B cell (primary cell): ENCODE measurements around the gene CDIP1. TPM values are rescaled to one million over a fixed set of nuclear protein-coding genes. Genes with fewer than 3 reads are reported as not detected.

Experiments
- ATAC-seq: fragments of 200-7000 bp; cut with Tn5 transposase; one replicate; pipeline ENCODE4 v1.10.0; 2021; ENCODE audit warnings: low read depth, mild to moderate bottlenecking, moderate number of reproducible peaks, moderate library complexity
- CTCF ChIA-PET: fragments of 350-600 bp; sonication (Branson Sonifier 250); formaldehyde crosslinking; loops from one replicate; lab custom pipeline; 2021; ENCODE audit warnings: antibody characterized with exemption, inconsistent platforms; lab: Charles Lee
- POLR2A ChIA-PET: fragments of 350-600 bp; sonication (Branson Sonifier 250); formaldehyde crosslinking; loops from one replicate; lab custom pipeline; 2021; ENCODE audit warnings: antibody characterized with exemption; lab: Charles Lee
- DNase-seq: peaks from one replicate; pipeline ENCODE4 v3.0.0; 2013
- H2AFZ ChIP-seq: 2 replicates; pipeline ENCODE4 v1.6.1; 2012; ENCODE audit warnings: mild to moderate bottlenecking, low read depth, low read length; ENCODE audit not compliant: insufficient read depth, poor library complexity, severe bottlenecking
- H3K27ac ChIP-seq, 2 donors: 1 replicate in 1 of 2; 2 replicates in 1 of 2; pipeline ENCODE4 v1.5.1; 2012 to 2013; ENCODE audit warnings: low read length in 2 of 2, mild to moderate bottlenecking in 2 of 2, moderate library complexity in 1 of 2
- H3K27me3 ChIP-seq, 4 experiments: fragments of 200-600 bp in 1 of 4; sonication (generic) in 1 of 4; replicated peaks in 1 of 4; 1 replicate in 2 of 4; 2 replicates in 2 of 4; pipeline versions ENCODE4 v1.6.1 to v1.7.0; 2013 to 2016; ENCODE audit warnings: low read length in 3 of 4, mild to moderate bottlenecking in 2 of 4, mixed read lengths in 1 of 4, moderate library complexity in 1 of 4; ENCODE audit not compliant: insufficient read depth in 4 of 4, control insufficient read depth in 3 of 4; ENCODE audit errors: control extremely low read depth in 1 of 4
- H3K36me3 ChIP-seq, 2 experiments: replicated peaks in 1 of 2; 1 replicate in 1 of 2; 2 replicates in 1 of 2; pipeline versions ENCODE4 v1.6.1 to v1.7.1; 2013; ENCODE audit warnings: low read length in 1 of 2; ENCODE audit not compliant: insufficient read depth in 2 of 2, control insufficient read depth in 1 of 2; ENCODE audit errors: control extremely low read depth in 1 of 2, extremely low read depth in 1 of 2
- H3K4me1 ChIP-seq, 2 donors: fragments of 200-600 bp in 1 of 2; sonication (generic) in 1 of 2; 1 replicate in 1 of 2; 2 replicates in 1 of 2; pipeline versions ENCODE4 v1.5.1 to v1.6.1; 2013 to 2017; ENCODE audit warnings: low read length in 2 of 2; ENCODE audit not compliant: control insufficient read depth in 2 of 2, insufficient read depth in 2 of 2
- H3K4me2 ChIP-seq: replicated peaks from 2 replicates; pipeline ENCODE3; 2012; ENCODE audit warnings: mild to moderate bottlenecking, low read depth, low read length; ENCODE audit not compliant: poor library complexity, severe bottlenecking
- H3K4me3 ChIP-seq, 5 experiments: fragments of 200-600 bp in 1 of 5; sonication (generic) in 1 of 5; 1 replicate in 3 of 5; 2 replicates in 2 of 5; pipeline versions ENCODE4 v1.5.1 to v1.7.0; 2011 to 2016; ENCODE audit warnings: low read length in 4 of 5, mild to moderate bottlenecking in 4 of 5, low read depth in 2 of 5, control low read depth in 1 of 5, moderate library complexity in 1 of 5; ENCODE audit not compliant: insufficient read depth in 1 of 5; ENCODE audit errors: control extremely low read depth in 1 of 5, extremely low read depth in 1 of 5
- H3K79me2 ChIP-seq: fragments of 200-600 bp; sonication (generic); one replicate; pipeline ENCODE4 v1.6.0; 2016; ENCODE audit warnings: low read length; ENCODE audit not compliant: control insufficient read depth, insufficient read depth
- H3K9ac ChIP-seq: fragments of 200-600 bp; sonication (generic); 2 replicates; pipeline ENCODE4 v1.6.1; 2017; ENCODE audit warnings: mild to moderate bottlenecking, low read length, moderate library complexity
- H3K9me3 ChIP-seq, 3 donors: one replicate each; pipeline versions ENCODE4 v1.6.1 to v1.7.1; 2013; ENCODE audit warnings: low read length in 2 of 3; ENCODE audit not compliant: control insufficient read depth in 2 of 3, insufficient read depth in 1 of 3; ENCODE audit errors: control extremely low read depth in 1 of 3
- H4K20me1 ChIP-seq: 2 replicates; pipeline ENCODE4 v1.6.0; 2012; ENCODE audit warnings: mild to moderate bottlenecking, low read length; ENCODE audit not compliant: insufficient read depth, control insufficient read depth, poor library complexity, severe bottlenecking
- H3K27ac Mint-ChIP-seq: one replicate; pipeline ENCODE4 v1.8.0; 2021; ENCODE audit warnings: mixed read lengths
- H3K27me3 Mint-ChIP-seq: one replicate; pipeline ENCODE4 v1.8.0; 2021; ENCODE audit warnings: mixed read lengths
- H3K4me1 Mint-ChIP-seq: one replicate; pipeline ENCODE4 v1.8.0; 2021; ENCODE audit warnings: mixed read lengths
- H3K4me3 Mint-ChIP-seq: one replicate; pipeline ENCODE4 v1.8.0; 2021; ENCODE audit warnings: mixed read lengths
- H3K9me3 Mint-ChIP-seq: one replicate; pipeline ENCODE4 v1.8.0; 2022; ENCODE audit warnings: mixed read lengths; ENCODE audit not compliant: insufficient read depth
- EZH2 ChIP-seq: IDR thresholded peaks from 2 replicates; pipeline ENCODE4 v1.6.1; 2012; ENCODE audit warnings: borderline replicate concordance, low read depth, mild to moderate bottlenecking, moderate library complexity, low read length; ENCODE audit not compliant: insufficient read depth, poor library complexity, severe bottlenecking
- WGBS: methylation state at CpG from one replicate; pipeline ENCODE4 v1.1.5; 2013; ENCODE audit warnings: missing lambda C conversion rate; ENCODE audit not compliant: insufficient coverage; 5-methylcytosine and 5-hydroxymethylcytosine counted together
- intact Hi-C: fragments of 100-400 bp; cut with micrococcal nuclease; formaldehyde crosslinking; loops from one replicate; pipeline ENCODE4 v1.10.0; 2022
- polyA plus RNA-seq: library from polyadenylated mRNA; depleted of rRNA; stranded (reverse); fragments of >200 nt; gene quantifications from 2 replicates; pipeline ENCODE4 v1.2.3, GENCODE V29; 2012
- total RNA-seq, 2 donors: library from RNA; stranded (reverse); fragments of 120-200 nt in 1 of 2; gene quantifications; 1 replicate in 1 of 2; 2 replicates in 1 of 2; pipeline versions ENCODE4 v1.2.3 to v1.2.4, GENCODE V29; 2013 to 2022
- TF ChIP-seq, protein P1 (sequence below): fragments of 200-600 bp; IDR thresholded peaks from one replicate; pipeline ENCODE4 v1.8.0; 2022; ENCODE audit warnings: antibody characterized with exemption, mild to moderate bottlenecking

Gene CDIP1
- total and polyA plus RNA-seq, 2 donors (not counting 1 experiment from before 2014, with no cell fraction given), result 12.8 to 20.3 TPM

DNA sequence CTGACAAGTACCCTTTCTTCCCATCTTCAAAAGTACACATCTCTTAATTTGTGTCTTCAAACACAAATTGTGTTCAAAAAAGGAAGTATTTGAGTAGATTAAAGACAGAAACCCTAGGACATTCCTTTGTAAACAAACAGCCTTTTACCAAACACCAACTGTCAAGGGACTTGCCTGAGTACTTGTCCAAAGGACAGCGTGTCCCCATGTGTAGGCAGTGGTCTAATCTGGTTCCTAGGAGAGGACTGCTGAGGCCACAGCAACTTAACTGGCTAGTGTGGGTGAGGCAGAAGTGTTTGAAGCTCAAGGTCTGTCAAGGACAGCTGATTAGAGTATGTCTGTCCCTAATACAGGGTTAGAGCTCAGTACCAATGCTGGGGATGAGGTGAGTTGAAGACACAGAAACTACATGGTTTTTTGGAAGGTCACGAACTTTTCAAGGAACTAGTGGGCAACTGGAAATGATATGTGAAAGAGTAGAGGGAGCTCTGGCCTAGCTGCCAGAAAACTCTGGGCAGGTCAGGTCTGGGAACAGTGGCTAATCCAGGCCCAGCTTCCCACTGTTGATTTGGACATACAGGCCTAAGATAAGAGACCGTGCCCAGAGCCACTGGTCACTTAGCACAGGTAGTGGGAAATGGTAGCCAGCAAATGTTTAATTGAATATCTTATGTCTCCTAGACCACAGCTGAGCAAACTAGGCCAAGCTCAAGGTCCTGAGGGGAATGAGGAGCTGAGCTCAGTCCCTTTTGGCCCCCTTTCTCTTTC lies 52.3 kb downstream of the CDIP1 start:
- Mint-ChIP-seq H3K27me3 (no peaks in the 10 kb centered on the region), H3K4me1 (peaks cover 14% of the 10 kb centered on the region), H3K4me3 (no peak overlapping the region), H3K9me3 (no peaks in the 10 kb centered on the region), H3K27ac (no peak overlapping the region)
- intact Hi-C loops, result no loop called here
- WGBS, result 65% methylated on average over 2 of the region's 3 CpGs
- no peak overlapping the region for H3K4me2 ChIP-seq
- POLR2A ChIA-PET, result no interaction called here
- H3K9ac ChIP-seq, result no peak overlapping the region
- no peak for TF ChIP-seq EZH2
- TF ChIP-seq, protein P1, sequence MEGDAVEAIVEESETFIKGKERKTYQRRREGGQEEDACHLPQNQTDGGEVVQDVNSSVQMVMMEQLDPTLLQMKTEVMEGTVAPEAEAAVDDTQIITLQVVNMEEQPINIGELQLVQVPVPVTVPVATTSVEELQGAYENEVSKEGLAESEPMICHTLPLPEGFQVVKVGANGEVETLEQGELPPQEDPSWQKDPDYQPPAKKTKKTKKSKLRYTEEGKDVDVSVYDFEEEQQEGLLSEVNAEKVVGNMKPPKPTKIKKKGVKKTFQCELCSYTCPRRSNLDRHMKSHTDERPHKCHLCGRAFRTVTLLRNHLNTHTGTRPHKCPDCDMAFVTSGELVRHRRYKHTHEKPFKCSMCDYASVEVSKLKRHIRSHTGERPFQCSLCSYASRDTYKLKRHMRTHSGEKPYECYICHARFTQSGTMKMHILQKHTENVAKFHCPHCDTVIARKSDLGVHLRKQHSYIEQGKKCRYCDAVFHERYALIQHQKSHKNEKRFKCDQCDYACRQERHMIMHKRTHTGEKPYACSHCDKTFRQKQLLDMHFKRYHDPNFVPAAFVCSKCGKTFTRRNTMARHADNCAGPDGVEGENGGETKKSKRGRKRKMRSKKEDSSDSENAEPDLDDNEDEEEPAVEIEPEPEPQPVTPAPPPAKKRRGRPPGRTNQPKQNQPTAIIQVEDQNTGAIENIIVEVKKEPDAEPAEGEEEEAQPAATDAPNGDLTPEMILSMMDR, result no peak
- no peak overlapping the region for H2AFZ ChIP-seq
- H3K79me2 ChIP-seq, result peaks cover 95% of the 10 kb centered on the region
- no peak for DNase-seq
- CTCF ChIA-PET, result interaction anchor here (0.7 to 1.5 kb wide), 6 partner anchors 8 to 21 kb away, joined by 3 to 6 read pairs (median 4); partner anchors contain the start of gene HMOX2
- no peak overlapping the region for H3K27ac ChIP-seq
- peaks cover 28% of the 10 kb centered on the region for H4K20me1 ChIP-seq
- no peak for ATAC-seq
- H3K9me3 ChIP-seq, result no peaks in the 10 kb centered on the region
- H3K4me3 ChIP-seq, result no peak overlapping the region
- H3K27me3 ChIP-seq, result no peaks in the 10 kb centered on the region
- H3K4me1 ChIP-seq, result peaks cover 6 to 7% of the 10 kb centered on the region in 2 donors
- H3K36me3 ChIP-seq, result peaks cover 0 to 49% of the 10 kb centered on the region in 2 experiments

GRCh38 chr16:4481963-4482362 lies 56.6 kb downstream of the CDIP1 start:
- H3K4me2 ChIP-seq, result no peak overlapping the region
- peaks cover 93% of the 10 kb centered on the region for H3K79me2 ChIP-seq
- Mint-ChIP-seq H3K4me3 (no peak overlapping the region), H3K9me3 (no peaks in the 10 kb centered on the region), H3K4me1 (peaks cover 21% of the 10 kb centered on the region), H3K27ac (no peak overlapping the region), H3K27me3 (no peaks in the 10 kb centered on the region)
- peak overlapping the region in 1 of 2 donors; percentile 13 for H3K27ac ChIP-seq
- H4K20me1 ChIP-seq, result peaks cover 35% of the 10 kb centered on the region
- H3K4me3 ChIP-seq, result no peak overlapping the region
- no peaks in the 10 kb centered on the region for H3K27me3 ChIP-seq
- no CpG with 5 or more reads among the region's 1 CpG for WGBS
- H3K9me3 ChIP-seq, result no peaks in the 10 kb centered on the region
- H3K9ac ChIP-seq, result no peak overlapping the region
- TF ChIP-seq EZH2, result no peak
- TF ChIP-seq, protein P1, result no peak
- POLR2A ChIA-PET, result no interaction called here
- CTCF ChIA-PET, result no interaction called here
- peaks cover 0 to 25% of the 10 kb centered on the region in 2 experiments for H3K36me3 ChIP-seq
- intact Hi-C loops, result no loop called here
- ATAC-seq, result no peak
- peaks cover 6 to 11% of the 10 kb centered on the region in 2 donors for H3K4me1 ChIP-seq
- DNase-seq, result no peak
- H2AFZ ChIP-seq, result no peak overlapping the region
